ENCODE results near the gene CX3CL1. TPM values are rescaled to one million over a fixed set of nuclear protein-coding genes. Genes with fewer than 3 reads are reported as not detected.

Gene CX3CL1
- total RNA-seq, 2 experiments from 2014 or later: not detected

DNA sequence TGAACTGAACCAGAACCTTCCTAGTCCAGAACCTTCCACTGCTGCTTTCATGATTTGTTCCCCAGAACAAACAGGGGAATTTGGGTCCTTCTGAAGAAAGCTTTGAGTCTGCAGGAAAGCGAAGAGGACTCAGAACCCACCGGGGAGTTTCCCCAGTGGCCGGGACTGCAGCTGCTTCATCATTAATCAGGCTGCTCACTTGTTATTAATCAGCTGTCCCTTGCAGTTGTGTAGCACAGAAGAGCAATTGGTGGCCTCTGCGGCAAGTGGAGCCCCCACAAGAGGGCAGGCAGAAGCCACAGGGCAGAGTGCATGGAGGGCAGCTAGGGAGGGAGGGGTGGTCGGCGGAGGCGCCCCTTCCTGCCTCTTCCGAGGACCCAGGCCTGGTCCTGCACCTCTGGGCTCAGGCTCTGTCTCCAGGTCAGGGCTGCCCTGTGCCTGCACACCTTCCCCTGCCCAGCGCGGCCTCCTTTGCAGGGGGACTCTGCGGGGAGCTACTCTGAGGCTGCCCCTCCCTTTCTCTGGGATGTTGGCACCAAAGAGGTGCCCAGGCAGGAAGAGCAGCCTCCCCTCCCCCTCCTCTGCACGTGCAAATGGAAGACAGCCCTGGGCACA, 39.2 kb downstream of the CX3CL1 start:
- Histone ChIP-seq H4K20me1 (ENCODE audit: insufficient read depth, low read length) (no peaks in the 10 kb centered on the region), H3K4me2 (ENCODE audit: low read length) (no peak overlapping the region), H3K79me2 (ENCODE audit: insufficient read depth, low read depth, low read length) (no peaks in the 10 kb centered on the region), H2AFZ (ENCODE audit: low read length) (no peak overlapping the region), H3K9me2 (ENCODE audit: insufficient read depth, low read length) (no peaks in the 10 kb centered on the region), H3K4me1 (ENCODE audit: insufficient read depth, low read length, poor library complexity, severe bottlenecking) (peaks cover 21% of the 10 kb centered on the region), H3K36me3 (ENCODE audit: insufficient read depth, low read length) (no peaks in the 10 kb centered on the region), H3K27ac (ENCODE audit: low read depth, low read length, poor library complexity, severe bottlenecking) (no peak overlapping the region), H3K4me3 (ENCODE audit: low read depth, low read length, poor library complexity, severe bottlenecking) (no peak overlapping the region), H3K9me3 (ENCODE audit: low read length) (no peaks in the 10 kb centered on the region)
- TF ChIP-seq EZH2phosphoT487 (IDR thresholded peaks at IDR 0.05; ENCODE audit: borderline replicate concordance, low read depth, low read length): no peak
- TF ChIP-seq CTCF (conservative IDR thresholded peaks at IDR 0.05; ENCODE audit: low read length): no peak
- no TSS peak for BruUV-seq (replicated peaks)
- CTCF ChIA-PET (ENCODE audit: unreplicated experiment): interaction anchor here (0.5 kb wide), 1 partner anchor 130 kb away, joined by 4 read pairs; no protein-coding TSS in a partner anchor
- DNase-seq (ENCODE audit: low spot score): no peak
- POLR2A ChIA-PET: no interaction called here
- intact Hi-C loops (cut with micrococcal nuclease; ENCODE audit: unreplicated experiment): loop anchor here (10.0 kb wide), 2 partner anchors 227 to 233 kb away; partner anchors contain the start of genes PSME3IP1 and RSPRY1

GRCh38 chr16:57412584-57412983, 40.3 kb downstream of the CX3CL1 start:
- no TSS peak for BruUV-seq (replicated peaks)
- Histone ChIP-seq H3K9me3 (ENCODE audit: low read length) (no peaks in the 10 kb centered on the region), H3K4me3 (ENCODE audit: low read depth, low read length, poor library complexity, severe bottlenecking) (no peak overlapping the region), H3K9me2 (ENCODE audit: insufficient read depth, low read length) (no peaks in the 10 kb centered on the region), H3K27ac (ENCODE audit: low read depth, low read length, poor library complexity, severe bottlenecking) (no peak overlapping the region), H3K79me2 (ENCODE audit: insufficient read depth, low read depth, low read length) (no peaks in the 10 kb centered on the region), H3K36me3 (ENCODE audit: insufficient read depth, low read length) (no peaks in the 10 kb centered on the region), H4K20me1 (ENCODE audit: insufficient read depth, low read length) (no peaks in the 10 kb centered on the region), H3K4me1 (ENCODE audit: insufficient read depth, low read length, poor library complexity, severe bottlenecking) (peaks cover 31% of the 10 kb centered on the region), H2AFZ (ENCODE audit: low read length) (no peak overlapping the region; the same call in 1 of the 2 replicates), H3K4me2 (ENCODE audit: low read length) (peak overlapping the region; percentile 63)
- ChIA-PET CTCF (ENCODE audit: unreplicated experiment) (interaction anchor here (0.6 to 1.2 kb wide), 3 partner anchors 50 to 199 kb away, joined by 3 to 5 read pairs (median 3); partner anchors contain the start of gene POLR2C), POLR2A (interaction anchor here (0.9 to 1.3 kb wide), 4 partner anchors 10 to 113 kb away, joined by 3 to 4 read pairs (median 3); partner anchors contain the start of genes CIAPIN1 and COQ9)
- DNase-seq (ENCODE audit: low spot score): no peak
- TF ChIP-seq EZH2phosphoT487 (IDR thresholded peaks at IDR 0.05; ENCODE audit: borderline replicate concordance, low read depth, low read length) (no peak), CTCF (conservative IDR thresholded peaks at IDR 0.05; ENCODE audit: low read length) (no peak)
- intact Hi-C loops (cut with micrococcal nuclease; ENCODE audit: unreplicated experiment): loop anchor here (10.0 kb wide), 2 partner anchors 228 to 232 kb away; partner anchors contain the start of genes PSME3IP1 and RSPRY1

Data from OCI-LY7 (cell line).